Activated T-cell treated with anti-CD3 and anti-CD28 coated beads, Interleukin-2, amount 50 U/mL, for 48 hours (primary cell): ENCODE data around the gene ITPR2.

Experiments used
- DNase-seq, 2 experiments: peaks; one replicate each; pipeline ENCODE4 v3.0.0-alpha.2; 2020

The ITPR2 gene

DNA sequence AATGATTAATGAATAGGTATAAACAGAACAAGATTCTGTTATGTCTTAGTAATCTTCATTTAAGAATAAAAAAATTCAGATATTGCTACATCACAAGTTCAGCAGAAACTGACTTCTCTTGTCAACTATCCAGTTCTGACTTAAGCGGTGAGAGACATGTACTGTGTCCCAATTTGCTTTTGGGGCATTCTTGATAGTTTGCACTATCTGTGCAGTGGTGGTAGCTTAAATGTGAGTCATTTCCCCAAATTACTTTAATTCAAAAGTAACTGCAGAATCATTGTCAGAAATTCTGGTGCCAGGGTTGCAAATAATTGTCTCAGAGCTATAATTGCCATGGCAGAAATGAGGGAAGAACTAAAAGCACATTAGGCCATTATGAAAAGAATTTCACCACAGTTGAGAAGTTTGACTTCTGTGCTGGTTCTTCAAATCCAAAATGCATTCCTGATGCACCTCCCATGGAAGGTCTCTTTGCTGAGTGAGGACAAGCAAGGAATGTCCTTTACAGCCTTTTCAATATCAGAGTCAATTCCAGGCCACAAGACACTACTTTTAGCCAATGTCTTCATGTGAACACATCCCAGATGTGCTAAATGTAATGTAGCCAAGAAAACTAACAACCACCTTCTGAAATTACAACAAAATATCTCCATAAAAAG lies 332.9 kb downstream of the ITPR2 start:
- DNase-seq = no peak

DNA sequence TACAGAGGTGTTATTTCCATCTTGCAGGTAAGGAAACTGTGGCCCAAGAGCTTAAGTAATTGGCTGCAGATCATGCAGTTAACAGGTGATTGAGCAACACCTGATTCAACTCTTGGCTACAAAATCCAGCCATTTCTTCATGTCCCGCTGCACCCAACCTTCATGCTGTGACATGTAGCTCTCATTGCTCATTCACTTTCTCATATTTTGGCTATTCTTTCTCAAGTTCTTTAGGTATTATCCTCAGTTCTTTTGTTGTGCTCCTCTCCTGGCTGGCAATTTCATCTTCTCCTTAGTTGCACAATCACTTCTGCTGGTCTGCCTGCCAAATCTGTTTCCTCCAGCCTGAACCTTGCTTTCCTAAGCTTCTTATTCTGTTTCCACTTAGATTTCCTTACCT lies 336.8 kb downstream of the ITPR2 start:
- no peak for DNase-seq

GRCh38 chr12:26493656-26494055 lies 339.3 kb downstream of the ITPR2 start:
- no peak for DNase-seq

- DNase-seq = no peak
Observed at GRCh38 chr12:26492406-26492805, 340.6 kb downstream of the ITPR2 start.

GRCh38 chr12:26489908-26490307 lies 343.1 kb downstream of the ITPR2 start:
- no peak for DNase-seq

GRCh38 chr12:26488351-26488750 lies 344.6 kb downstream of the ITPR2 start:
- DNase-seq = no peak

- DNase-seq = no peak
Observed at GRCh38 chr12:26473291-26473690, 359.7 kb downstream of the ITPR2 start.

- DNase-seq = no peak
Observed at GRCh38 chr12:26471560-26471959, 361.4 kb downstream of the ITPR2 start.

DNA sequence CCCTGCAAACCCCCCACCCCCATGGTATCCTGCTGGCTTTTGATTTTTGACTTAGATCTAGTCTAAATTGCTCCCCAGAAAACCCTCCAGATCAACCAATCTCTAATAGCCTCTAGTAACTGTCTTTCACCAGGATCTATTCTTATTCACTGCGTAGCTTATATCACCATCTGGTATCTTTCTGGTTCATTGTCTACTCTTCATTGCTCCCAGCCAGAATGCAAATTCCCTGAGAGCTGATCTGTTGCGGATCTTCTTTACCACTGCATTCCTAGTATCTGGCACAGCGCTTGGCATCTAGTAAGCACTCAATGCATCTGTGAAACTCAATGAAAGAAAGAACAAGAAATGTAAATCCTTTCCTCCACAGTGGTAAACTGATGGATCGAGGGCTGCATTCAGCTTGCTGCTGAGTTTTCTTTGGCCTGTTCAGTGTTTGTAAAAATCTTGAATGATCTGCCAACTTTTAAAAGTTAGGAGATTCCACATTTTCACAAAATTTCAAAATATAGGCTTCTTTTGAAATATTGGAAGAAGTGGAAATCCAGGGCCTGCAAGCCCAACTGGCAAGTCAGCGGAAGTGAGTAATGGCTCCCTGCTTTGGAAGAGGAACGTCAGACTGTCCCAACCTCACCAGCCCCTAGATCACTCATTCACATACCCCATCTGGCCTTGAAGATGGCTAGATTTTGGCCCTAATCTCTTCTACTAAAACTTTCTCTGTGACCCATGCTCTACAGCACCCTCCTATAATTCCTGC lies 363.4 kb downstream of the ITPR2 start:
- no peak for DNase-seq

DNA sequence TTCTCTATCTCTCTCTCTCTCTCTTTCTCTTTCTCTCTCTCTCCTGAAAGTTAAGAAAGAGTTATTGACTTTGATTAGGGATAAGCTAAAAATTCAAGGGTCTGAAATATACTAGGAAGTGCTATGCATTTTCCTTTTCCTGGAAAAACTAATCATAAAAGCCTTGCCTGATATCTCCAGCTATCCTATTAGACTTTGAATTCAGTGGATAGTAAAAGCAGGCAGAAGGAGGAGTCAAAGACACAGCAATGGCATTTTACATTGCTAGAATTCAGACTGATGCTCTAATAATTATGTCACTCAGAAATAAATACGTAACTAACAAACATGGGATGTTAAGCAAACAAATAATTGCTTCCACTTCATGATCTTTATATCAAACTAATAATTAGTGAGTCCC lies 365.6 kb downstream of the ITPR2 start:
- no peak for DNase-seq

GRCh38 chr12:26466726-26467125 lies 366.3 kb downstream of the ITPR2 start:
- DNase-seq = no peak

GRCh38 chr12:26465419-26466097 lies 367.4 kb downstream of the ITPR2 start:
- no peak for DNase-seq

GRCh38 chr12:26461776-26462175 lies 371.2 kb downstream of the ITPR2 start:
- DNase-seq = no peak

GRCh38 chr12:26460361-26460760 lies 372.6 kb downstream of the ITPR2 start:
- DNase-seq = no peak

DNA sequence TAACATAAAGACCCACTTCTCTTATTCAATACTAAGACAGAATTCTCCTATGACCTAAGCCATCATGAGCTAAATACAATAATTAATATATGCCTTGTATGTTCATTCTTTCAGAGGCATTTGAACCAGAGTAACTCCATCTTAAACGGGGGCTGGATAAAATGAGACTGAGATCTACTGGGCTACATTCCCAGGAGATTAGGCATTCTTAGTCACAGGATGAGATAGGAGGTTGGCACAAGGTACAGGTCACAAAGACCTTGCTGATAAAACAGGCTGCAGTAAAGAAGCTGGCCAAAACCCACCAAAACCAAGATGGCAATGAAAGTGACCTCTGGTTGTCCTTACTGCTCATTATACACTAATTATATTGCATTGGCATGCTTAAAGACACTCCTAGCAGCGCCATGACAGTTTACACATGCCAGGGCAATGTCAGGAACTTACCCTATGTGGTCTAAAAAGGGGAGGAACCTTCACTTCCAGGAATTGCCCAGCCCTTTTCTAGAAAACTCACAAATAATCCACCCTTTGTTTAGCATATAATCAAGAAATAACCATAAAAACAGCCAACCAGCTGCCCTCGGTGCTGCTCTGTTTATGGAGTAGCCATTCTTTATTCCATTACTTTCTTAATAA lies 376.9 kb downstream of the ITPR2 start:
- DNase-seq = no peak

- no peak for DNase-seq
Observed at GRCh38 chr12:26453246-26453645, 379.7 kb downstream of the ITPR2 start.

DNA sequence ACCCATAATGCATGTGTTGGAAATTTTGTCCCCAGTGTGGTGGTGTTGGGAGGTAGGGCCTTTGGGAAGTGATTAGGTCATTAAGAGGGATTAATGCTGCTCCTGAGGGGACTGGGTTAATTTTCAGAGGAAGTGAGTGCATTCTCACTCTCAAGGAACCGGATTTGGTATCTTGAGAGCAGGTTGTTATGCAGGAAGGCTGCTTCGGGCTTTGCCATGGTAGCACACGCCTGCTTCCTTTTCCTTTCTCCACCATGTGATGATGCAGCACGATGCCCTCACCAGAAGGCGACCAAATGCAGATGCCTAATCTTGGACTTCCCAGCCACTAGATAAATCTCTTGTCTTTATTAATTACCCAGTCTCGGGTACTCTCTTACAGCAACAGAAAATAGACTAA lies 380.5 kb downstream of the ITPR2 start:
- no peak for DNase-seq

DNA sequence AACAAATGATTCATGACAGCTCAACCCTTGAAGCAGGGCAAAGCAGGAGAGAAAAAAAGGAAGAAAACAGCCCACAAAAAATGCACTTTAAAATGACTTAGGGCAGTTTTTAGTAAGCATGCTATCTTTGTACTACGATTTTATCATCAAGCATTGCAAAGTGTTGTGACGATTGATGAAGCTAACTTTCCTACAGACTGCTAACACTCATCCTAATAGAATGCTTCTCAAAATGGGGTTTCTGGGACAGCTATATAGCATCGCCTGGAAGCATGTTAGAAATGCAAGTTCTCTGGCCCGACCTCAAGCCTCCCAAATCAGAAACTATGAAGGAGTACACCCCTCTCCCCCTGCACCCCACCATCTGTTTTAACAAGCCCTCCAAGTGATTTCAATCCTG lies 381.2 kb downstream of the ITPR2 start:
- no peak for DNase-seq

DNA sequence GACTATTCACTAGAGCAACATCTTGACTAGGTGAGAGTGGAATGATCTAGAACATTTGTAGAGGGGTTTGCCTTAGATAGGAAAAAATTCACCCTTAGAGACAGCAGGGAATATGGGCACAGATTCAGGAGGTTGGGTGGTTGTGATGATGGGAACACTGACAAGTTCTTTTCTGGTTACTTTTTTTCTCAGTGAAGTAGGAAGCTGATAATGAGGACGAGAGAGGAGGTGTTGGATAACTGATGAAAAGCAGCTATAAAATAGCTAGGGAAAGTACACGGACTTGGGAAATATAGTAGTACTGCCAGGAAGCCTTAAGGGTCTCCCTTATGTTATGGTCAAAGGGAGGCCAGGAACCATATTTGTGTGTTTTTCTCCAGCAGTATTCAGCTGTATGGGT lies 387.1 kb downstream of the ITPR2 start:
- no peak for DNase-seq

- no peak for DNase-seq
Observed at GRCh38 chr12:26443309-26443708, 389.7 kb downstream of the ITPR2 start.

GRCh38 chr12:26441434-26441833 lies 391.6 kb downstream of the ITPR2 start:
- DNase-seq = no peak

GRCh38 chr12:26435069-26435404 lies 398.0 kb downstream of the ITPR2 start:
- no peak for DNase-seq

DNA sequence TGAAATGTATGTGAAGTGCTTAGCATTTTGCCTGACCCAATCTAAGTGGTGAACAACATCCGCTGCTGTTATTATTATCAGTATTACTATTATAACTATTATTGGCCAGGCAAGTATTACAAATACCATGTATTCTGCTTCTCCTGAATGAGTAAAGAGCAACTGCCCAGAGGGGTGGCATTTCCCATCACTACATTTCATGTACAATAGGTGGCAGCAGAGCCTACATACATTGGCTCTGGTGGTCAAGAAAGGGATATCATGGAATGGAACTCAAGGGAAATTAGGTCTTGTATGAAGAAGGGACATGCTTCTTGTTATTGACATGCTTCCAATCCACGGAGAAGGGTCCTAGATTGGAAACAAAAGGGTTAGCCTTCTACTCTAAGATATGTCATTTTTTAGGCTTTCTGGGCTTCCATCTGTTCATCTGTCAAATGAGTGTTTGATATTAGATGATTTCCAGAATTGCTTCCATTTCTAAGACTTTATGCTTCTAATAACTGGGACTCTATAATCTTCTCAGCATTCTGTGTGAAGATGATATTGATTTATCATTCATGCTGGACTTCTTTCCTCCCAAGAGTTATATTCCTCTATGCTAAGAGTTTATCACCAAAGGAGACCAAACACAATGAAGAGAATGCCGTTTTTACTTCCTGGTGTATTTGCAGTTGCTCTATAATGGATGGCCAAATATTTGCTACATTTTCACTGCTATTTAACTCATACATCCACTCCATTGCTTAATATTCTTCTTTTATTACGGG lies 398.5 kb downstream of the ITPR2 start:
- DNase-seq = no peak
